Measurements from ENCODE around the gene POLR2H. TPM values are rescaled to one million over a fixed set of nuclear protein-coding genes. Genes with fewer than 3 reads are reported as not detected.

The POLR2H gene
- polyA plus RNA-seq, 1 of the 3 experiments (the other 2 are of a cell fraction) = 206 TPM

DNA sequence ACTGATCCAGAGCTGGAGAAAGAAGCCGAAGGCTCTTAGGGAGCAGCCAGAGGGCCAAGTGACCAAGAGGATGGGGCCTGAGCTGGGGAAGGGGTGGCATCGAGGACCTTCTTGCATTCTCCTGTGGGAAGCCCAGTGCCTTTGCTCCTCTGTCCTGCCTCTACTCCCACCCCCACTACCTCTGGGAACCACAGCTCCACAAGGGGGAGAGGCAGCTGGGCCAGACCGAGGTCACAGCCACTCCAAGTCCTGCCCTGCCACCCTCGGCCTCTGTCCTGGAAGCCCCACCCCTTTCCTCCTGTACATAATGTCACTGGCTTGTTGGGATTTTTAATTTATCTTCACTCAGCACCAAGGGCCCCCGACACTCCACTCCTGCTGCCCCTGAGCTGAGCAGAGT, 27.9 kb downstream of the POLR2H start:
- H3K4me1 ChIP-seq (ENCODE audit: control insufficient read depth in 1 of 2, insufficient read depth in 2 of 2, low read depth in 1 of 2, low read length in 1 of 2) = no peaks in the 10 kb centered on the region
- no peaks in the 10 kb centered on the region for H4K20me1 ChIP-seq (ENCODE audit: insufficient read depth)
- H2AFZ ChIP-seq (ENCODE audit: low read depth) = no peak overlapping the region
- TF ChIP-seq, protein P1, sequence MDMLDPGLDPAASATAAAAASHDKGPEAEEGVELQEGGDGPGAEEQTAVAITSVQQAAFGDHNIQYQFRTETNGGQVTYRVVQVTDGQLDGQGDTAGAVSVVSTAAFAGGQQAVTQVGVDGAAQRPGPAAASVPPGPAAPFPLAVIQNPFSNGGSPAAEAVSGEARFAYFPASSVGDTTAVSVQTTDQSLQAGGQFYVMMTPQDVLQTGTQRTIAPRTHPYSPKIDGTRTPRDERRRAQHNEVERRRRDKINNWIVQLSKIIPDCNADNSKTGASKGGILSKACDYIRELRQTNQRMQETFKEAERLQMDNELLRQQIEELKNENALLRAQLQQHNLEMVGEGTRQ (IDR thresholded peaks at IDR 0.05; ENCODE audit: borderline replicate concordance, low read depth, low read length) = no peak
- TF ChIP-seq RCOR1 (IDR thresholded peaks at IDR 0.05; ENCODE audit: low read length) (no peak), MXI1 (IDR thresholded peaks at IDR 0.05; ENCODE audit: low read depth, low read length) (no peak), SMC3 (IDR thresholded peaks at IDR 0.05; ENCODE audit: low read depth, low read length) (no peak), MEF2A (IDR thresholded peaks at IDR 0.05; ENCODE audit: borderline replicate concordance, low read depth) (no peak), FOSL2 (IDR thresholded peaks at IDR 0.05; ENCODE audit: borderline replicate concordance, low read depth) (no peak), TCF12 (IDR thresholded peaks at IDR 0.05) (no peak), CHD2 (IDR thresholded peaks at IDR 0.05; ENCODE audit: low read length, partially characterized antibody) (no peak), NRF1 (IDR thresholded peaks at IDR 0.05; ENCODE audit: low read depth, low read length) (no peak), POLR2AphosphoS5 (IDR thresholded peaks at IDR 0.05; ENCODE audit: low read depth, low read length) (no peak), FOXJ3 (CRISPR knock-in tag; IDR thresholded peaks at IDR 0.05) (no peak), GABPA (IDR thresholded peaks at IDR 0.05; ENCODE audit: low read depth) (no peak), TEAD4 (IDR thresholded peaks at IDR 0.05; ENCODE audit: borderline replicate concordance, insufficient read depth) (no peak), ELF1 (IDR thresholded peaks at IDR 0.05) (no peak), EZH2phosphoT487 (IDR thresholded peaks at IDR 0.05; ENCODE audit: borderline replicate concordance, low read depth) (no peak)
- TF ChIP-seq, protein P2, sequence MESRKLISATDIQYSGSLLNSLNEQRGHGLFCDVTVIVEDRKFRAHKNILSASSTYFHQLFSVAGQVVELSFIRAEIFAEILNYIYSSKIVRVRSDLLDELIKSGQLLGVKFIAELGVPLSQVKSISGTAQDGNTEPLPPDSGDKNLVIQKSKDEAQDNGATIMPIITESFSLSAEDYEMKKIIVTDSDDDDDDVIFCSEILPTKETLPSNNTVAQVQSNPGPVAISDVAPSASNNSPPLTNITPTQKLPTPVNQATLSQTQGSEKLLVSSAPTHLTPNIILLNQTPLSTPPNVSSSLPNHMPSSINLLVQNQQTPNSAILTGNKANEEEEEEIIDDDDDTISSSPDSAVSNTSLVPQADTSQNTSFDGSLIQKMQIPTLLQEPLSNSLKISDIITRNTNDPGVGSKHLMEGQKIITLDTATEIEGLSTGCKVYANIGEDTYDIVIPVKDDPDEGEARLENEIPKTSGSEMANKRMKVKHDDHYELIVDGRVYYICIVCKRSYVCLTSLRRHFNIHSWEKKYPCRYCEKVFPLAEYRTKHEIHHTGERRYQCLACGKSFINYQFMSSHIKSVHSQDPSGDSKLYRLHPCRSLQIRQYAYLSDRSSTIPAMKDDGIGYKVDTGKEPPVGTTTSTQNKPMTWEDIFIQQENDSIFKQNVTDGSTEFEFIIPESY (IDR thresholded peaks at IDR 0.05; ENCODE audit: borderline replicate concordance, low read depth) = no peak
- TF ChIP-seq, protein P3, sequence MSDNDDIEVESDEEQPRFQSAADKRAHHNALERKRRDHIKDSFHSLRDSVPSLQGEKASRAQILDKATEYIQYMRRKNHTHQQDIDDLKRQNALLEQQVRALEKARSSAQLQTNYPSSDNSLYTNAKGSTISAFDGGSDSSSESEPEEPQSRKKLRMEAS (IDR thresholded peaks at IDR 0.05; ENCODE audit: low read depth) = no peak
- TF ChIP-seq, protein P4, sequence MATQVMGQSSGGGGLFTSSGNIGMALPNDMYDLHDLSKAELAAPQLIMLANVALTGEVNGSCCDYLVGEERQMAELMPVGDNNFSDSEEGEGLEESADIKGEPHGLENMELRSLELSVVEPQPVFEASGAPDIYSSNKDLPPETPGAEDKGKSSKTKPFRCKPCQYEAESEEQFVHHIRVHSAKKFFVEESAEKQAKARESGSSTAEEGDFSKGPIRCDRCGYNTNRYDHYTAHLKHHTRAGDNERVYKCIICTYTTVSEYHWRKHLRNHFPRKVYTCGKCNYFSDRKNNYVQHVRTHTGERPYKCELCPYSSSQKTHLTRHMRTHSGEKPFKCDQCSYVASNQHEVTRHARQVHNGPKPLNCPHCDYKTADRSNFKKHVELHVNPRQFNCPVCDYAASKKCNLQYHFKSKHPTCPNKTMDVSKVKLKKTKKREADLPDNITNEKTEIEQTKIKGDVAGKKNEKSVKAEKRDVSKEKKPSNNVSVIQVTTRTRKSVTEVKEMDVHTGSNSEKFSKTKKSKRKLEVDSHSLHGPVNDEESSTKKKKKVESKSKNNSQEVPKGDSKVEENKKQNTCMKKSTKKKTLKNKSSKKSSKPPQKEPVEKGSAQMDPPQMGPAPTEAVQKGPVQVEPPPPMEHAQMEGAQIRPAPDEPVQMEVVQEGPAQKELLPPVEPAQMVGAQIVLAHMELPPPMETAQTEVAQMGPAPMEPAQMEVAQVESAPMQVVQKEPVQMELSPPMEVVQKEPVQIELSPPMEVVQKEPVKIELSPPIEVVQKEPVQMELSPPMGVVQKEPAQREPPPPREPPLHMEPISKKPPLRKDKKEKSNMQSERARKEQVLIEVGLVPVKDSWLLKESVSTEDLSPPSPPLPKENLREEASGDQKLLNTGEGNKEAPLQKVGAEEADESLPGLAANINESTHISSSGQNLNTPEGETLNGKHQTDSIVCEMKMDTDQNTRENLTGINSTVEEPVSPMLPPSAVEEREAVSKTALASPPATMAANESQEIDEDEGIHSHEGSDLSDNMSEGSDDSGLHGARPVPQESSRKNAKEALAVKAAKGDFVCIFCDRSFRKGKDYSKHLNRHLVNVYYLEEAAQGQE (IDR thresholded peaks at IDR 0.05; ENCODE audit: low read depth, low read length) = no peak
- ChIA-PET CTCF (interaction anchor here (1.3 to 3.0 kb wide), 2 partner anchors 17 to 124 kb away, joined by 4 to 21 read pairs; no protein-coding TSS in a partner anchor), POLR2A (no interaction called here)
- H3K4me2 ChIP-seq = no peak overlapping the region
- no peaks in the 10 kb centered on the region for H3K27me3 ChIP-seq (ENCODE audit: insufficient read depth)
- H3K4me3 ChIP-seq (ENCODE audit: low read depth in 2 of 2, low read length in 1 of 2) = no peak overlapping the region
- H3K9ac ChIP-seq = no peak overlapping the region
- no peak overlapping the region for H3K27ac ChIP-seq (ENCODE audit: low read depth in 2 of 2, low read length in 1 of 2)
- H3K36me3 ChIP-seq (replicated peaks in 1 of 2; ENCODE audit: control insufficient read depth in 1 of 2, insufficient read depth in 2 of 2, low read length in 1 of 2) = no peaks in the 10 kb centered on the region
- H3K9me2 ChIP-seq = no peaks in the 10 kb centered on the region
- H3K79me2 ChIP-seq (ENCODE audit: insufficient read depth) = no peaks in the 10 kb centered on the region
- H3F3A ChIP-seq (replicated peaks; ENCODE audit: insufficient read depth) = no peaks in the 10 kb centered on the region
- DNase-seq = no peak
- 57% methylated on average over 5 of the region's 5 CpGs for WGBS (ENCODE audit: low lambda C conversion rate)
- H3K9me3 ChIP-seq = no peaks in the 10 kb centered on the region

All from SK-N-SH (cell line).